ENCODE measurements around the gene UAP1L1. TPM values are rescaled to one million over a fixed set of nuclear protein-coding genes. Genes with fewer than 3 reads are reported as not detected.

UAP1L1 gene
- total RNA-seq, 2 experiments from 2014 or later: 6.5 to 6.8 TPM

DNA sequence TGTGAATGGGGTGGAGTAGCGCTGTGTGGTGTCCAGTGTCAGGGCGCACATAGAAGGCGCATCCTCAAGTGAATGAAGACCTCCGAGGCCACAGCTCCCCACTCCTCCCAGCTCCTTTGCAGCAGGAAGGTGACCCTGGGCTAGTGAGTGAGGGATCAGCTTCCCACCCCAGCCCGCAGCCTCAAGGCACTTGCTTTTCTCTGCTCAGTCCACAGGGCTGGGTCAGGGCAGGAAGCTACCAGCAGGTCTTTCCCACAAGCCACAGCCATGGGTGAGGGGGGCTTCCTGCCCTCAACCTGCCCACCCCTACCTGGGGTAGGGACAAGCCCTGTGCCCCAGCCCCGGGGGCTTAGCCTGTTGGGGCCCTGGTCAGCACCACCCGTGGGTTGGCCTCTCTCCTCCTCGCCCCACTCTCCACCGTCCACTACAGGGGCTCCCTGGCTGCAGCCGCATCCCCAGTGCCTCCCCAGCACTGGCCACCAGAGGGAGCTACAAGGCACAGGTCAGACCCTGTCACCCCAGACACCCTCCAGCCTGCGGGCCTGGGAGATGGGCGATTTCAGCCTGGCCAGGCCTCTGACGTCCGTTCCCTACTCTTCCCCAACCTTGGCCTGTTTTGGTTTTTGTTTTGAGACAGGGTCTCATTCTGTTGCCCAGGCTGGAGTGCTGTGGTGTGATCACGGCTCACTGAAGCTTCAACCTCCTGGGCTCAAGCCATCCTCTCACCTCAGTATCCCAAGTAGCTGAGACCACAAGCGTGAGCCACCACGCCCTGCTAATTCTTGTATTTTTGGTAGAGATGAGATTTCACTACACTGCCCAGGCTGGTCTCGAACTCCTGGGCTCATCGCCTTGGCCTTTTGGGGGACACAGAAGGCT lies 48.0 kb upstream of the UAP1L1 start:
- Mint-ChIP-seq H3K4me1 (ENCODE audit: low read depth) (peaks cover 44% of the 10 kb centered on the region), H3K27me3 (no peaks in the 10 kb centered on the region), H3K36me3 (ENCODE audit: low read depth) (no peaks in the 10 kb centered on the region), H3K4me3 (peak overlapping the region; percentile 90), H3K27ac (peak overlapping the region; percentile 55), H3K9me3 (no peaks in the 10 kb centered on the region)
- DNase-seq: peak; percentile 49 to 82 (median 64)
- ATAC-seq (ENCODE audit: poor library complexity): peak; percentile 27
- TF ChIP-seq, protein P1, sequence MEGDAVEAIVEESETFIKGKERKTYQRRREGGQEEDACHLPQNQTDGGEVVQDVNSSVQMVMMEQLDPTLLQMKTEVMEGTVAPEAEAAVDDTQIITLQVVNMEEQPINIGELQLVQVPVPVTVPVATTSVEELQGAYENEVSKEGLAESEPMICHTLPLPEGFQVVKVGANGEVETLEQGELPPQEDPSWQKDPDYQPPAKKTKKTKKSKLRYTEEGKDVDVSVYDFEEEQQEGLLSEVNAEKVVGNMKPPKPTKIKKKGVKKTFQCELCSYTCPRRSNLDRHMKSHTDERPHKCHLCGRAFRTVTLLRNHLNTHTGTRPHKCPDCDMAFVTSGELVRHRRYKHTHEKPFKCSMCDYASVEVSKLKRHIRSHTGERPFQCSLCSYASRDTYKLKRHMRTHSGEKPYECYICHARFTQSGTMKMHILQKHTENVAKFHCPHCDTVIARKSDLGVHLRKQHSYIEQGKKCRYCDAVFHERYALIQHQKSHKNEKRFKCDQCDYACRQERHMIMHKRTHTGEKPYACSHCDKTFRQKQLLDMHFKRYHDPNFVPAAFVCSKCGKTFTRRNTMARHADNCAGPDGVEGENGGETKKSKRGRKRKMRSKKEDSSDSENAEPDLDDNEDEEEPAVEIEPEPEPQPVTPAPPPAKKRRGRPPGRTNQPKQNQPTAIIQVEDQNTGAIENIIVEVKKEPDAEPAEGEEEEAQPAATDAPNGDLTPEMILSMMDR (IDR thresholded peaks at IDR 0.05): peak; percentile 67
- H3K36me3 ChIP-seq (ENCODE audit: insufficient read depth, low read length): no peaks in the 10 kb centered on the region
- ChIA-PET POLR2A (interaction anchor here (0.6 to 2.4 kb wide), 8 partner anchors 33 to 301 kb away, joined by 3 to 11 read pairs (median 4); partner anchors contain the start of genes CLIC3, FBXW5, MAN1B1 and PAXX), CTCF (interaction anchor here (0.5 to 3.0 kb wide), 27 partner anchors 10 to 271 kb away, joined by 3 to 23 read pairs (median 4); partner anchors contain the start of genes AJM1, CLIC3, FBXW5 and LCN8)
- H3K27me3 ChIP-seq (ENCODE audit: control insufficient read depth in 1 of 2, insufficient read depth in 2 of 2, low read length in 2 of 2): no peaks in the 10 kb centered on the region
- peak overlapping the region in 1 of 2 donors; percentile 7 for H3K27ac ChIP-seq (ENCODE audit: low read depth in 1 of 2, low read length in 2 of 2)
- no peaks in the 10 kb centered on the region for H3K9me3 ChIP-seq (ENCODE audit: control insufficient read depth in 1 of 2, insufficient read depth in 1 of 2, low read length in 2 of 2)
- peak overlapping the region; percentile 68 for H3K4me3 ChIP-seq (ENCODE audit: low read length)
- intact Hi-C loops (cut with DNase I, micrococcal nuclease): loop anchor here in 1 of 2 experiments (2.0 to 5.0 kb wide), 3 partner anchors 36 to 142 kb away; partner anchors contain the start of gene TRAF2
- H3K4me1 ChIP-seq (ENCODE audit: insufficient read depth, low read length): peaks cover 82% of the 10 kb centered on the region

DNA sequence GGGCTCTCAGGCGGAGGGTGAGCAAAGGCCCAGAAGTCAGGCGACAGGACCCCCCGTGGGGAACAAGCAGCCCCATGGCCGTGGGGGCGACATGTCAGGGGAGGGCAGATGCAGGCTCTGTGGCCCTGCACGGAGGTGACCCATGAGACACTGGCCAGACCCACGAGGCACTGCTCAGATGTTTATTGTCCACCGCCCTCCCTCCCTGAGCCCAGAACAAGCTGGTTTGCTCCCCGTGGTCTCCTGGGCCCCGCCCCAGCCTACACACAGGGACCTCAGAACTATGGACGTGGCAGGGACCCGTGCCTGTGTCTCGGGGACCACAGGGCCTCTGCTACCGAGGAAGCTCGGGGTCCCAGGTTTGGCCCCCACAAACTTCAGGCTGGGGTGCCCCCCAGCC lies 47.3 kb upstream of the UAP1L1 start:
- Histone ChIP-seq H3K4me3 (ENCODE audit: low read length) (peak overlapping the region; percentile 68), H3K4me1 (ENCODE audit: insufficient read depth, low read length) (peaks cover 86% of the 10 kb centered on the region), H3K9me3 (ENCODE audit: control insufficient read depth in 1 of 2, insufficient read depth in 1 of 2, low read length in 2 of 2) (no peaks in the 10 kb centered on the region), H3K27me3 (ENCODE audit: control insufficient read depth in 1 of 2, insufficient read depth in 2 of 2, low read length in 2 of 2) (no peaks in the 10 kb centered on the region), H3K27ac (ENCODE audit: low read depth in 1 of 2, low read length in 2 of 2) (peak overlapping the region in 1 of 2 donors; percentile 41), H3K36me3 (ENCODE audit: insufficient read depth, low read length) (no peaks in the 10 kb centered on the region)
- TF ChIP-seq, protein P1 (IDR thresholded peaks at IDR 0.05): no peak
- H3K9me3 Mint-ChIP-seq: no peaks in the 10 kb centered on the region
- H3K27me3 Mint-ChIP-seq: no peaks in the 10 kb centered on the region
- ChIA-PET POLR2A (interaction anchor here (0.6 to 2.4 kb wide), 5 partner anchors 38 to 302 kb away, joined by 3 to 11 read pairs (median 6); partner anchors contain the start of genes MAN1B1, PAXX and TRAF2), CTCF (interaction anchor here (0.5 to 3.0 kb wide), 20 partner anchors 9 to 272 kb away, joined by 3 to 23 read pairs (median 5); partner anchors contain the start of genes AJM1, CLIC3, FBXW5 and LCN8)
- no peak overlapping the region for H3K27ac Mint-ChIP-seq
- H3K36me3 Mint-ChIP-seq (ENCODE audit: low read depth): no peaks in the 10 kb centered on the region
- DNase-seq: no peak
- ATAC-seq (ENCODE audit: poor library complexity): no peak
- peaks cover 51% of the 10 kb centered on the region for H3K4me1 Mint-ChIP-seq (ENCODE audit: low read depth)
- intact Hi-C loops (cut with DNase I, micrococcal nuclease): no loop called here
- H3K4me3 Mint-ChIP-seq: peak overlapping the region; percentile 90

Data from CD4-positive, alpha-beta T cell (primary cell).